Measurements from ENCODE around the gene FNDC3A. TPM values are rescaled to one million over a fixed set of nuclear protein-coding genes. Genes with fewer than 3 reads are reported as not detected.
"Not testable (repeated sequence)": the region's sequence is repeated elsewhere in the genome, so short reads cannot be mapped to it uniquely, and the experiment has no call there.

The FNDC3A gene
- total RNA-seq, 2 donors from 2014 or later, result 38.9 to 58.2 TPM

DNA sequence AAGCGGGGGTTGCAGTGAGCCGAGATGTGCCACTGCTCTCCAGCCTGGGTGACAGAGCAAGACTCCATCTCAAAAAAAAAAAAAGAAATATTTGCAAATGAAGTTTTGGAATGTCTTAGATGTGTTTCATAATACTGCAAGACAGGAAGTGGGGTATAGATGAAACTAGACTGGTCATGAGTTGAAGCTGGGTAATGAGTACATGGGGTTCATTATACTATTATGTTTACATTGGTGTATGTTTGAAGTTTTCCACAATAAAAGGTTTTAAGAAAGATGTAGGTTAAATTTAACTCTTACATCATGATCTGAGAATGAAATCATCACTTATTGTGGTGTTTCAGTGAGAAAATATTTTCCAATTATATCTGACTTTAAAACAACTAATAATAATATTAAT lies 19.0 kb downstream of the FNDC3A start:
- no peak for DNase-seq (ENCODE audit: low spot score)
- H3K27me3 ChIP-seq (replicated peaks; ENCODE audit: insufficient read depth), result no peaks in the 10 kb centered on the region
- intact Hi-C loops (cut with DNase I), result no loop called here
- no peaks in the 10 kb centered on the region for H3K9me3 ChIP-seq
- H3K4me1 ChIP-seq (replicated peaks), result no peaks in the 10 kb centered on the region
- no peak overlapping the region for H3K4me3 ChIP-seq
- no peak overlapping the region for H3K27ac ChIP-seq
- WGBS, result 91% methylated on average over 2 of the region's 2 CpGs
- TF ChIP-seq POLR2A (IDR thresholded peaks at IDR 0.05), result no peak
- TF ChIP-seq, protein P1, sequence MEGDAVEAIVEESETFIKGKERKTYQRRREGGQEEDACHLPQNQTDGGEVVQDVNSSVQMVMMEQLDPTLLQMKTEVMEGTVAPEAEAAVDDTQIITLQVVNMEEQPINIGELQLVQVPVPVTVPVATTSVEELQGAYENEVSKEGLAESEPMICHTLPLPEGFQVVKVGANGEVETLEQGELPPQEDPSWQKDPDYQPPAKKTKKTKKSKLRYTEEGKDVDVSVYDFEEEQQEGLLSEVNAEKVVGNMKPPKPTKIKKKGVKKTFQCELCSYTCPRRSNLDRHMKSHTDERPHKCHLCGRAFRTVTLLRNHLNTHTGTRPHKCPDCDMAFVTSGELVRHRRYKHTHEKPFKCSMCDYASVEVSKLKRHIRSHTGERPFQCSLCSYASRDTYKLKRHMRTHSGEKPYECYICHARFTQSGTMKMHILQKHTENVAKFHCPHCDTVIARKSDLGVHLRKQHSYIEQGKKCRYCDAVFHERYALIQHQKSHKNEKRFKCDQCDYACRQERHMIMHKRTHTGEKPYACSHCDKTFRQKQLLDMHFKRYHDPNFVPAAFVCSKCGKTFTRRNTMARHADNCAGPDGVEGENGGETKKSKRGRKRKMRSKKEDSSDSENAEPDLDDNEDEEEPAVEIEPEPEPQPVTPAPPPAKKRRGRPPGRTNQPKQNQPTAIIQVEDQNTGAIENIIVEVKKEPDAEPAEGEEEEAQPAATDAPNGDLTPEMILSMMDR (IDR thresholded peaks at IDR 0.05), result no peak
- no peak for TF ChIP-seq POLR2AphosphoS5 (IDR thresholded peaks at IDR 0.05)
- H3K36me3 ChIP-seq, result no peaks in the 10 kb centered on the region

GRCh38 chr13:48998641-48999292 lies 23.1 kb downstream of the FNDC3A start:
- Histone ChIP-seq H3K27ac (no peak overlapping the region), H3K36me3 (no peaks in the 10 kb centered on the region), H3K9me3 (peaks cover 3% of the 10 kb centered on the region), H3K27me3 (replicated peaks; ENCODE audit: insufficient read depth) (no peaks in the 10 kb centered on the region), H3K4me3 (no peak overlapping the region), H3K4me1 (replicated peaks) (no peaks in the 10 kb centered on the region)
- no peak for DNase-seq (ENCODE audit: low spot score)
- no peak for TF ChIP-seq POLR2AphosphoS5 (IDR thresholded peaks at IDR 0.05)
- intact Hi-C loops (cut with DNase I), result no loop called here
- 86% methylated on average over 5 of the region's 5 CpGs for WGBS

- H3K27me3 ChIP-seq (replicated peaks; ENCODE audit: insufficient read depth), result no peaks in the 10 kb centered on the region
- peaks cover 3% of the 10 kb centered on the region for H3K9me3 ChIP-seq
- no peaks in the 10 kb centered on the region for H3K36me3 ChIP-seq
- DNase-seq (ENCODE audit: low spot score), result no peak
- intact Hi-C loops (cut with DNase I), result no loop called here
- TF ChIP-seq, protein P1 (IDR thresholded peaks at IDR 0.05), result no peak
- TF ChIP-seq POLR2A (IDR thresholded peaks at IDR 0.05), result no peak
- no peak for TF ChIP-seq POLR2AphosphoS5 (IDR thresholded peaks at IDR 0.05)
- WGBS, result 97% methylated on average over 1 of the region's 1 CpG
- no peaks in the 10 kb centered on the region for H3K4me1 ChIP-seq (replicated peaks)
- no peak overlapping the region for H3K27ac ChIP-seq
- H3K4me3 ChIP-seq, result no peak overlapping the region
Observed at GRCh38 chr13:49000247-49000646, 24.5 kb downstream of the FNDC3A start.

- H3K4me1 ChIP-seq (replicated peaks); H3K36me3 ChIP-seq; H3K9me3 ChIP-seq; DNase-seq (ENCODE audit: low spot score); H3K27me3 ChIP-seq (replicated peaks; ENCODE audit: insufficient read depth); H3K27ac ChIP-seq; H3K4me3 ChIP-seq; intact Hi-C loops (cut with DNase I): not testable (repeated sequence)
- 96% methylated on average over 28 of the region's 28 CpGs for WGBS
Observed at GRCh38 chr13:49018986-49019635, 43.4 kb downstream of the FNDC3A start.

DNA sequence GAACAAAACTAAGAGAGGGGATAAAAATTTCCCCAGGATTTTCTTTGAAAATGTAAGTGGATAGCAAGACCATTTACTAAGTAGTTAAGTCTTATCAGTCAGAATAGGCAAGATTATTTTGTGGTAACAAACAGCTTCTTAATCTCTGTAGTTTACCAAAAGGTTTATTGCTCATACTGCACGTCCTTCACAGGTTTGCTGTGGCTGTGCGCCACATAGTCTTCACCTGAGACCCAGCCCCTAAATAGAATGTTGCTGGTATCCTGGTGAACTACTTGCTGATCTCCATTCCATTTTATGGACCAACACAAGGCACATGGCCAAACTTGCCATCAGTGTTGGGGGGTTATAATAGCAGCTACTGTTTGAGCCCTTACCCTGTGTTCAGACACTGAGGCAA lies 44.6 kb downstream of the FNDC3A start:
- H3K36me3 ChIP-seq, result no peaks in the 10 kb centered on the region
- H3K27me3 ChIP-seq (replicated peaks; ENCODE audit: insufficient read depth), result no peaks in the 10 kb centered on the region
- H3K4me3 ChIP-seq, result no peak overlapping the region
- no peak overlapping the region for H3K27ac ChIP-seq
- no peaks in the 10 kb centered on the region for H3K4me1 ChIP-seq (replicated peaks)
- TF ChIP-seq POLR2A (IDR thresholded peaks at IDR 0.05) (no peak), POLR2AphosphoS5 (IDR thresholded peaks at IDR 0.05) (no peak)
- TF ChIP-seq, protein P1 (IDR thresholded peaks at IDR 0.05), result no peak
- intact Hi-C loops (cut with DNase I), result no loop called here
- no peak for DNase-seq (ENCODE audit: low spot score)
- WGBS, result 74% methylated on average over 2 of the region's 2 CpGs
- H3K9me3 ChIP-seq, result no peaks in the 10 kb centered on the region

All from prostate gland (tissue), 2 donors.